Forelimb muscle (tissue), 1 donor: Measurements from ENCODE around the gene POU2AF1. TPM values are rescaled to one million over a fixed set of nuclear protein-coding genes. Genes with fewer than 3 reads are reported as not detected.
"Not testable (repeated sequence)": the region's sequence is repeated elsewhere in the genome, so short reads cannot be mapped to it uniquely, and the experiment has no call there.

ENCODE experiments used
- DNase-seq: peaks from one replicate; pipeline ENCODE4 v3.0.0-alpha.2; 2013; ENCODE audit warnings: low read depth
- polyA plus RNA-seq: library from polyadenylated mRNA; unstranded; fragments of 120-200 nt; gene quantifications from one replicate; pipeline ENCODE4 v1.2.1, GENCODE V29; 2013; ENCODE audit not compliant: insufficient read length

POU2AF1 gene
- polyA plus RNA-seq, 1 donor: 0.19 TPM

GRCh38 chr11:111409915-111410314 lies 30.8 kb upstream of the POU2AF1 start:
- DNase-seq: no peak

GRCh38 chr11:111408789-111409727 lies 30.0 kb upstream of the POU2AF1 start:
- DNase-seq: no peak

- DNase-seq: no peak
Observed at GRCh38 chr11:111407652-111408051, 28.6 kb upstream of the POU2AF1 start.

- no peak for DNase-seq
Observed at GRCh38 chr11:111406589-111406988, 27.5 kb upstream of the POU2AF1 start.

GRCh38 chr11:111406091-111406490 lies 27.0 kb upstream of the POU2AF1 start:
- no peak for DNase-seq

GRCh38 chr11:111405551-111405950 lies 26.5 kb upstream of the POU2AF1 start:
- no peak for DNase-seq

- DNase-seq: no peak
Observed at GRCh38 chr11:111403051-111403726, 24.1 kb upstream of the POU2AF1 start.

GRCh38 chr11:111402411-111402810 lies 23.3 kb upstream of the POU2AF1 start:
- DNase-seq: no peak

- not testable (repeated sequence) for DNase-seq
Observed at GRCh38 chr11:111401957-111402356, 22.9 kb upstream of the POU2AF1 start.

GRCh38 chr11:111400595-111400994 lies 21.5 kb upstream of the POU2AF1 start:
- no peak for DNase-seq

- no peak for DNase-seq
Observed at GRCh38 chr11:111399187-111400031, 20.3 kb upstream of the POU2AF1 start.

- DNase-seq: no peak
Observed at GRCh38 chr11:111397034-111397433, 18.0 kb upstream of the POU2AF1 start.

- no peak for DNase-seq
Observed at GRCh38 chr11:111395749-111396148, 16.7 kb upstream of the POU2AF1 start.

GRCh38 chr11:111395081-111395480 lies 16.0 kb upstream of the POU2AF1 start:
- no peak for DNase-seq

- not testable (repeated sequence) for DNase-seq
Observed at GRCh38 chr11:111394147-111394546, 15.1 kb upstream of the POU2AF1 start.

- DNase-seq: no peak
Observed at GRCh38 chr11:111393585-111393984, 14.5 kb upstream of the POU2AF1 start.

- no peak for DNase-seq
Observed at GRCh38 chr11:111393096-111393495, 14.0 kb upstream of the POU2AF1 start.

- no peak for DNase-seq
Observed at GRCh38 chr11:111392552-111392951, 13.5 kb upstream of the POU2AF1 start.

GRCh38 chr11:111391328-111392124 lies 12.5 kb upstream of the POU2AF1 start:
- DNase-seq: no peak

GRCh38 chr11:111388842-111389241 lies 9.8 kb upstream of the POU2AF1 start:
- DNase-seq: no peak

- no peak for DNase-seq
Observed at GRCh38 chr11:111388420-111388819, 9.3 kb upstream of the POU2AF1 start.
